ENCODE results near the gene PIGS. TPM values are rescaled to one million over a fixed set of nuclear protein-coding genes. Genes with fewer than 3 reads are reported as not detected.

PIGS gene
- total and polyA plus RNA-seq, 2 of the 13 experiments (the other 11 are each of a cell fraction or from before 2014, with no cell fraction given): 31.7 to 42.6 TPM

- in situ Hi-C loops (cut with HindIII; ENCODE audit: extremely low pct_ligation_motif_present, low pct_unique_long_range_greater_than_20kb): loop anchor here (5.0 kb wide), 1 partner anchor 120 kb away; no protein-coding TSS in a partner anchor
- no peak overlapping the region for H2AFZ ChIP-seq (ENCODE audit: low read length)
These were observed 41.2 kb upstream of the PIGS start for GRCh38 chr17:28612531-28612930.

More at GRCh38 chr17:28612531-28612930, 41.2 kb upstream of the PIGS start:
- Histone ChIP-seq H3K27me3 (ENCODE audit: control insufficient read depth in 1 of 2, insufficient read depth in 2 of 2, low read length in 2 of 2) (no peaks in the 10 kb centered on the region), H3K9ac (ENCODE audit: insufficient read depth, low read depth, low read length) (no peak overlapping the region), H4K20me1 (ENCODE audit: insufficient read depth, low read length) (no peaks in the 10 kb centered on the region), H3K4me1 (ENCODE audit: insufficient read depth, low read length) (no peaks in the 10 kb centered on the region), H3K27ac (ENCODE audit: extremely low read length, insufficient read depth, low read length) (no peak overlapping the region), H3K9me3 (ENCODE audit: low read length) (no peaks in the 10 kb centered on the region), H3K4me2 (ENCODE audit: low read depth, low read length) (no peak overlapping the region), H3K36me3 (replicated peaks in 1 of 2; ENCODE audit: control insufficient read depth in 1 of 2, insufficient read depth in 2 of 2, low read length in 2 of 2) (peaks cover 27 to 45% of the 10 kb centered on the region in 2 experiments; a peak in 4 of 5 replicates), H3K79me2 (ENCODE audit: insufficient read depth, low read length) (no peaks in the 10 kb centered on the region), H3K4me3 (replicated peaks in 1 of 3; ENCODE audit: insufficient read depth in 1 of 3, low read depth in 2 of 3, low read length in 3 of 3) (no peak overlapping the region)
- WGBS (ENCODE audit: low lambda C conversion rate): 89% methylated on average over 2 of the region's 2 CpGs
- no peak for FAIRE-seq
- ChIA-PET CTCF (ENCODE audit: low intra/inter-chr PET ratio, low total read pairs) (no interaction called here), POLR2A (interaction anchor here (1.4 to 1.6 kb wide), 2 partner anchors 12 to 13 kb away, joined by 3 to 5 read pairs; no protein-coding TSS in a partner anchor)
- no TSS peak for BruUV-seq (replicated peaks)
- no peak for DNase-seq (ENCODE audit: low spot score)
- intact Hi-C loops (cut with micrococcal nuclease; ENCODE audit: unreplicated experiment): loop anchor here (2.0 kb wide), 1 partner anchor 64 kb away; no protein-coding TSS in a partner anchor
- no peak for TF ChIP-seq MLXIP (CRISPR knock-in tag; IDR thresholded peaks at IDR 0.05; ENCODE audit: borderline replicate concordance)
- no peak for TF ChIP-seq ZMAT3 (CRISPR knock-in tag; conservative IDR thresholded peaks at IDR 0.05)
- no peak for TF ChIP-seq ZNF546 (CRISPR knock-in tag; conservative IDR thresholded peaks at IDR 0.05)
- TF ChIP-seq MYNN (CRISPR knock-in tag; IDR thresholded peaks at IDR 0.05; ENCODE audit: low read depth): no peak
- TF ChIP-seq GMEB2 (CRISPR knock-in tag; IDR thresholded peaks at IDR 0.05; ENCODE audit: low read depth): no peak
- TF ChIP-seq TBX2 (CRISPR knock-in tag; IDR thresholded peaks at IDR 0.05; ENCODE audit: borderline replicate concordance): no peak
- TF ChIP-seq ZNF44 (CRISPR knock-in tag; IDR thresholded peaks at IDR 0.05): no peak
- TF ChIP-seq MED8 (CRISPR knock-in tag; IDR thresholded peaks at IDR 0.05; ENCODE audit: insufficient replicate concordance): no peak
- no peak for TF ChIP-seq ZBTB1 (CRISPR knock-in tag; IDR thresholded peaks at IDR 0.05; ENCODE audit: borderline replicate concordance)
- no peak for TF ChIP-seq MYPOP (CRISPR knock-in tag; IDR thresholded peaks at IDR 0.05)
- TF ChIP-seq ZNF326 (CRISPR knock-in tag; IDR thresholded peaks at IDR 0.05; ENCODE audit: borderline replicate concordance): no peak
- TF ChIP-seq LBX2 (CRISPR knock-in tag; IDR thresholded peaks at IDR 0.05; ENCODE audit: borderline replicate concordance): no peak
- TF ChIP-seq TBP (CRISPR knock-in tag; IDR thresholded peaks at IDR 0.05): no peak
- TF ChIP-seq RFX3 (CRISPR knock-in tag; IDR thresholded peaks at IDR 0.05): no peak
- no peak for TF ChIP-seq MED13 (CRISPR knock-in tag; IDR thresholded peaks at IDR 0.05)
- TF ChIP-seq ZNF24 (IDR thresholded peaks at IDR 0.05): no peak
- no peak for TF ChIP-seq KLF6 (CRISPR knock-in tag; IDR thresholded peaks at IDR 0.05)
- no peak for TF ChIP-seq TIGD3 (CRISPR knock-in tag; IDR thresholded peaks at IDR 0.05; ENCODE audit: borderline replicate concordance)
- ATAC-seq: no peak
